MM.1S (cell line): Measurements from ENCODE around the gene CBX8.

Source experiments
- DNase-seq: peaks from one replicate; pipeline ENCODE4 v3.0.0-alpha.2; 2015
- H2AFZ ChIP-seq: fragments of 300-600 bp; sonication (generic); 2 replicates; pipeline ENCODE4 v1.6.0; 2016; ENCODE audit warnings: antibody characterized with exemption, low read length
- H3F3A ChIP-seq: fragments of 300-600 bp; sonication (generic); 2 replicates; pipeline ENCODE4 v1.6.1; 2016; ENCODE audit warnings: mild to moderate bottlenecking, antibody characterized with exemption, low read length, moderate library complexity, mixed read lengths; ENCODE audit not compliant: insufficient read depth
- H3K27ac ChIP-seq: fragments of 300-600 bp; sonication (generic); 2 replicates; pipeline ENCODE4 v1.5.1; 2016; ENCODE audit warnings: mild to moderate bottlenecking, low read length
- H3K27me3 ChIP-seq: fragments of 300-600 bp; sonication (generic); replicated peaks from 2 replicates; pipeline ENCODE4 v1.6.0; 2016; ENCODE audit warnings: low read length; ENCODE audit not compliant: insufficient read depth
- H3K36me3 ChIP-seq: fragments of 300-600 bp; sonication (generic); replicated peaks from 2 replicates; pipeline ENCODE4 v1.6.1; 2016; ENCODE audit warnings: mild to moderate bottlenecking, low read length, mixed read lengths; ENCODE audit not compliant: insufficient read depth
- H3K4me1 ChIP-seq: fragments of 300-600 bp; sonication (generic); 2 replicates; pipeline ENCODE4 v1.6.1; 2016; ENCODE audit warnings: low read length, mixed read lengths
- H3K4me2 ChIP-seq: fragments of 300-600 bp; sonication (generic); 2 replicates; pipeline ENCODE4 v1.6.0; 2016; ENCODE audit warnings: low read depth, low read length
- H3K4me3 ChIP-seq: fragments of 300-600 bp; sonication (generic); 2 replicates; pipeline ENCODE4 v1.5.1; 2016; ENCODE audit warnings: low read length, mixed read lengths
- H3K79me2 ChIP-seq: fragments of 300-600 bp; sonication (generic); 2 replicates; pipeline ENCODE4 v1.6.1; 2016; ENCODE audit warnings: mixed run types, low read length, mixed read lengths
- H3K9ac ChIP-seq: fragments of 300-600 bp; sonication (generic); 2 replicates; pipeline ENCODE4 v1.6.1; 2016; ENCODE audit warnings: low read length, mixed read lengths
- H3K9me2 ChIP-seq: fragments of 300-600 bp; sonication (generic); replicated peaks from 2 replicates; pipeline ENCODE4 v1.6.1; 2016; ENCODE audit warnings: mild to moderate bottlenecking, low read length, mixed read lengths; ENCODE audit not compliant: insufficient read depth
- H3K9me3 ChIP-seq: fragments of 300-600 bp; sonication (generic); replicated peaks from 2 replicates; pipeline ENCODE4 v1.6.1; 2016; ENCODE audit warnings: mild to moderate bottlenecking, low read length, mixed read lengths; ENCODE audit not compliant: insufficient read depth
- H4K20me1 ChIP-seq: fragments of 300-600 bp; sonication (generic); 2 replicates; pipeline ENCODE4 v1.6.1; 2016; ENCODE audit warnings: mild to moderate bottlenecking, low read length, moderate library complexity, mixed read lengths; ENCODE audit not compliant: insufficient read depth
- CTCF ChIP-seq: fragments of 300-600 bp; sonication (generic); IDR thresholded peaks from 2 replicates; pipeline ENCODE4 v1.5.1; 2016; ENCODE audit warnings: antibody characterized with exemption, low read length, mixed read lengths
- EZH2 ChIP-seq: fragments of 300-600 bp; sonication (generic); optimal IDR thresholded peaks from 2 replicates; pipeline ENCODE3; 2017; ENCODE audit warnings: low read depth, mild to moderate bottlenecking, antibody characterized with exemption, low read length, mixed read lengths
- EZH2phosphoT487 ChIP-seq: fragments of 300-600 bp; sonication (generic); IDR thresholded peaks from 2 replicates; pipeline ENCODE4 v1.6.1; 2018; ENCODE audit warnings: antibody characterized with exemption, low read length

The CBX8 gene

GRCh38 chr17:79811011-79811867 lies 14.4 kb upstream of the CBX8 start:
- H3K4me3 ChIP-seq = no peak overlapping the region
- H3K9ac ChIP-seq = no peak overlapping the region
- H3K36me3 ChIP-seq = no peaks in the 10 kb centered on the region
- H3F3A ChIP-seq = no peaks in the 10 kb centered on the region
- no peak for DNase-seq
- no peaks in the 10 kb centered on the region for H4K20me1 ChIP-seq
- H3K27me3 ChIP-seq = peaks cover 76% of the 10 kb centered on the region
- no peak overlapping the region for H3K27ac ChIP-seq
- H3K4me2 ChIP-seq = no peak overlapping the region
- no peaks in the 10 kb centered on the region for H3K9me3 ChIP-seq
- H3K9me2 ChIP-seq = no peaks in the 10 kb centered on the region
- no peaks in the 10 kb centered on the region for H3K4me1 ChIP-seq
- TF ChIP-seq EZH2phosphoT487 (no peak), CTCF (peak; percentile 53), EZH2 (peak; percentile 14)
- H3K79me2 ChIP-seq = no peaks in the 10 kb centered on the region
- no peak overlapping the region for H2AFZ ChIP-seq

- peak; percentile 56 for DNase-seq
- H3K4me1 ChIP-seq = no peaks in the 10 kb centered on the region
- TF ChIP-seq EZH2 = no peak
- TF ChIP-seq CTCF = no peak
- no peak for TF ChIP-seq EZH2phosphoT487
- H3K27me3 ChIP-seq = peaks cover 78% of the 10 kb centered on the region
- no peaks in the 10 kb centered on the region for H3F3A ChIP-seq
- H3K4me2 ChIP-seq = no peak overlapping the region
- H4K20me1 ChIP-seq = no peaks in the 10 kb centered on the region
- no peaks in the 10 kb centered on the region for H3K9me3 ChIP-seq
- no peak overlapping the region for H3K27ac ChIP-seq
- no peaks in the 10 kb centered on the region for H3K9me2 ChIP-seq
- no peaks in the 10 kb centered on the region for H3K79me2 ChIP-seq
- no peak overlapping the region for H2AFZ ChIP-seq
- no peak overlapping the region for H3K9ac ChIP-seq
- no peaks in the 10 kb centered on the region for H3K36me3 ChIP-seq
- H3K4me3 ChIP-seq = no peak overlapping the region
These were observed 13.5 kb upstream of the CBX8 start for GRCh38 chr17:79810130-79811010.

GRCh38 chr17:79809530-79810129 lies 12.8 kb upstream of the CBX8 start:
- no peak overlapping the region for H2AFZ ChIP-seq
- TF ChIP-seq EZH2phosphoT487 (no peak), CTCF (no peak), EZH2 (no peak)
- H3K4me3 ChIP-seq = no peak overlapping the region
- peaks cover 78% of the 10 kb centered on the region for H3K27me3 ChIP-seq
- no peaks in the 10 kb centered on the region for H4K20me1 ChIP-seq
- no peak for DNase-seq
- H3K79me2 ChIP-seq = no peaks in the 10 kb centered on the region
- H3K36me3 ChIP-seq = no peaks in the 10 kb centered on the region
- no peak overlapping the region for H3K27ac ChIP-seq
- no peaks in the 10 kb centered on the region for H3K4me1 ChIP-seq
- no peak overlapping the region for H3K4me2 ChIP-seq
- H3F3A ChIP-seq = no peaks in the 10 kb centered on the region
- H3K9me2 ChIP-seq = no peaks in the 10 kb centered on the region
- H3K9me3 ChIP-seq = no peaks in the 10 kb centered on the region
- no peak overlapping the region for H3K9ac ChIP-seq
